SIG-M5 treated with dmso at 0.1 percent for 504 hours (cell line): ENCODE measurements around the gene BBS9.
A peak's percentile ranks its signal among the peaks of the same experiment; 100 is the strongest.
"Not testable (repeated sequence)": the region's sequence is repeated elsewhere in the genome, so short reads cannot be mapped to it uniquely, and the experiment has no call there.

ENCODE experiments used
- DNase-seq: peaks from one replicate; lab custom pipeline; 2025; ENCODE audit not compliant: unreplicated experiment; lab: John Stamatoyannopoulos, UW

The BBS9 gene

DNA sequence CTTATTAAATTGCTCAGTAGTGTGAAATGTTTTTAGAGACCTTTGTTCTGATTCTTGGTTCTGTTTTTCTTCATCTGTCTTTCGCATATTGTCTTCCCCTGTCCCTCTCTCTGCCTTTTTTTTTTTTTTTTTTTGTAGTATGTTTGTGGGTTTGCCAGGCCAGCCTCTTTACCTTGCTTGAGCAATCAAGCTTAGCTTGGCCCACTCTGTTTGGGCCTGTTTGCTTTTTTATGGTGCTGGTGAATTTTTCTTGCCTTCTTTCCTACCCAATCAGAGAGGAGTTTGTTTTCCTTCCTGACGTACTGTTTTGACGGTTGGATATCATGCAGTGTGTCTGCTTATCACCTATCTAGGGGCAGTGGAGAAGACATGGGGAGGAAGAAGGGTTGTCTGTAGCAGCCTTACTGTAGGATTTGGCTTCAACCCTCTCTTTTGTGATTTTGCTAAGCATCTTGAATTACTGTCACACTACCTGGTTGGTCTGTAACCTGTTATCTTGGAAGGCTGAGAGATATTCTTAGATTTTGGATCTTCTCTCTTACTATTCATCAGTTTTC, 64.0 kb downstream of the BBS9 start:
- no peak for DNase-seq

DNA sequence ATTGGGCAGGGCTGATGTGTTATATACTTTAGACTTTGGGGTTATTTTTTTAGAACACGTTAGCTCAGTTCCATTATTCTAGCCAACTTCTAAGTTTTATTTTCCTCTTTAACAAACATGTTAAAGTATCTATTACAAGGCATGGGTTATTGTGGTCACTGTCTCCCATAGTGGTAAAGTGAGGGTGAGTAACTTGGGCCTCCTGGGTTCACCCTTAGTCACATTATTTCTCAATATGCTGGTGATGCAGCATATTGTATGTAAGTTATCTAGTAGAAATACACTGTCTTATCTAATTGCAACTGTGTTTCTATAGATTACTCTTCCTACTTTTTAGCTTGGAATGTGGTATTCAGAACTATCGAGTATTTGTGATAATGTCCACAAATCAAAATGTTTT, 65.9 kb downstream of the BBS9 start:
- peak; percentile 58 for DNase-seq

DNA sequence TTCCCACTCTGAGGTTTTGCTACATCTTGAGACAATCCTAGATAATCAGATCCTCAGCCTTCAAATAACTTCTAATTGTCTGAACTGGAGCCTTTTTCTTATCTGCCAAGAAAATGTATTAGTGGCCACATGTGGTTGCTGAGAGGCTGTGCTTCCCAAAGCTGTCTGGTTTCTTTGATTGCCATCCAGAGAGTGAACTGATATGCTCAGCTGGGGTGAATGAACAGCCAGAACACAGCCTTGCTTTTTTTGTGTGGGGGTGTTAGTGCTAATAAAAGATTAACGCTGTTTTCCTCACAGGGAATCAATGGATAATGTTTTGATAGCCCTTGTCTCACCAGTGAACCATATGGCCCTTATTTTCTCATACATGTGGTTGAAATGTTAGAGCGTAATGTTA, 66.9 kb downstream of the BBS9 start:
- no peak for DNase-seq

DNA sequence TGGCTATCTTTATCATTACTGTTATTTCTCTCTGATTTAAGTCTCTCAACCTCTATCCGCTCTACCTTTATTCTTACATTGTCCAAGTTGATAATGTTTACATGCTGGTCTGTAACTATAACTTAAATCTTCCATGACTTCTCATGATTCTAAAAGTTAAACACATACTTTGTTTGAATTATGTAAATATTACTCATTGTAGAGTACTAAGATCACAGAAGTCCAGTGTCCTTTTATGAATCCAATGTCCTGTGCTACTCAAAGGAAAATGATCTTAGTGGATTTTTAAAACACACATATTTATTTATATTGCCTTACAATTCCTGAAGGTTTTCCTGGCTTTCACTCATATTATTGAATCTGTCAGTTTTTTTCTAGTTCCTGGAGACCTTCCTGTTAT, 70.9 kb downstream of the BBS9 start:
- DNase-seq: no peak

DNA sequence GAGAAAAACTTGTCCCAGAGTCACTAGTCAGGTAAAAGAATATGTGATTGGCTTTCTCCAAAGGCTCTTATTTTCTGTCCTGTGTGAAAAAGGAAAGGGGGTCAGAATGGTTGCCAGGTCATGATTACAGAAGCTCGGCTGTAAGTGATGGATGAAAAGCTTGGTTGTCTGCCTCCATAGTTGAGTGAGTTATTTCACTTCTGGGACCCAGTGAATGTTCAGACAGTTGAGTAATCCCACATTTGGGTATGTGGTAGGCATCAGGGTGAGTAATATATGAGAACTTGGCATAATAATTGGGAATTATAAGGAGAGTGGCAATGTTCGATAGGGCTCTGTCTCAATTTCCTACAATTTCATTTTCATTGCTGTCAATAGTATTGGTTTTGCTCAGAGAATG, 72.5 kb downstream of the BBS9 start:
- DNase-seq: no peak

DNA sequence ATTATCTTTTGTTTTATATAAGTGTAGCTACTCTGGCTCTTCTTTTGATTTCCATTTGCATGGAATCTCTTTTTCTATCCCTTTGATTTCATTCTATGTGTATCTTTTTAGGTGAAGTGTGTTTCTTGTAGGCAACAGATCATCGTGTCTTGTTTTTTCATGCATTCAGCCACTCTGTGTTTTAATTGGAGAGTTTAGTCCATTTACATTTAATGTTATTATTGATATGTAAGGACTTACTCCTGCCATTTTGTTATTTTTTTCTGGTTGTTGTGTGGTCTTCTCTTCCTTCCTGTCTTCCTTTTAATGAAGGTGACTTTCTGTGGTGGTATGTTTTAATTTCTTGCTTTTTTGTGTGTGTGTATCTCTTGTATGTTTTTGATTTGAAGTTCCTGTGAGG, 81.6 kb downstream of the BBS9 start:
- DNase-seq: no peak

DNA sequence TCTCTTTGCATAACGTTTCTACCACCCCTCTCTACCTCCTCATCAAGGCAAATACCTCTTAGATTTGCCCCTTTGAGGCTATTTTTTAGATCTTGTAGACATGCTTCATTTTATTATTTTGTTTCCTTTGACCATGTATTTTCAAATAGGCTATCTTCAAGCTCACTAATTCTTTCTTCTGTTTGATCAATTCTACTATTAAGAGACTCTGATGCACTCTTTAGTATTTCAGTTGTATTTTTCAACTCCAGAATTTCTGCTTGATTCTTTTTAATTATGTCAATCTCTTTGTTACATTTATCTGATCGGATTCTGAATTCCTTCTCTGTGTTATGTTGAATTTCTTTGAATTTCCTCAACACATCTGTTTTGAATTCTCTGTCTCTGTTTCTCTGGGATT, 82.8 kb downstream of the BBS9 start:
- DNase-seq: no peak

DNA sequence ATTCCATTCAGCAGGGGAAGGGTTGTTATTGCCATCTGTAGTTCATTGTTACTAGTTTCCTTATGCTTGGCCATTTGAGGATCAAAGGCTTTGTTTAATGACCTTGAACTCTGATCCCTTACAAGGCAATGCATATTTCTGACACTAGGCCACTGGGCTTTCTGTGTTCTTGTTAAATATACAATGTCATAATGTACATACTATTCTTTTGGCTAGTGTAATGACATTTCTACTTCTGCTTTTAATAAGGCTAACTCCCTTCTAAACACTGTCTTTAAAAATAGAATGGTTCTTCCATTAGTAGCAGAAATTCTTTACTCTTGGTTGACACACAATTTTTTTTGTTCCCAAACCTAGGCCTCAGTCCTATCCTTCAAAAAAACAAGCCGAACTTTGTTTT, 86.6 kb downstream of the BBS9 start:
- peak; percentile 8 for DNase-seq

DNA sequence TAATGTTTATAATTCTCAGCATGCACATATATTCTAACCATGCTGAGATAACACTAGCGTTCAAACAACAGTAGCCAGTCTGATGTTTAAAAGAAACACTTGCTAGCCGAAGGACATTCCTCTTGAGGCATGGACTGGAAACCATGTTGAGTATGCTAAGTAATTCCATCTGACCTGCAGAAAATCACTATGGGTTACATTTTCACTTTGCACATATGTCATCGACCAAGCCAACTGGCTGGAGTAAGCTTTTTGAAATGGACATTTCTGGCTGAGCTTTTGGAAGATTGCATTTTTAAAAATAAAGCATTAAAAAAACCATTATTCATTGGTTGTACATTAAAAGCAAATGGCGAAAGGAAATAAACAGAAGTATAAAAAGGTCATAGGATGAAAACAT, 88.2 kb downstream of the BBS9 start:
- no peak for DNase-seq

DNA sequence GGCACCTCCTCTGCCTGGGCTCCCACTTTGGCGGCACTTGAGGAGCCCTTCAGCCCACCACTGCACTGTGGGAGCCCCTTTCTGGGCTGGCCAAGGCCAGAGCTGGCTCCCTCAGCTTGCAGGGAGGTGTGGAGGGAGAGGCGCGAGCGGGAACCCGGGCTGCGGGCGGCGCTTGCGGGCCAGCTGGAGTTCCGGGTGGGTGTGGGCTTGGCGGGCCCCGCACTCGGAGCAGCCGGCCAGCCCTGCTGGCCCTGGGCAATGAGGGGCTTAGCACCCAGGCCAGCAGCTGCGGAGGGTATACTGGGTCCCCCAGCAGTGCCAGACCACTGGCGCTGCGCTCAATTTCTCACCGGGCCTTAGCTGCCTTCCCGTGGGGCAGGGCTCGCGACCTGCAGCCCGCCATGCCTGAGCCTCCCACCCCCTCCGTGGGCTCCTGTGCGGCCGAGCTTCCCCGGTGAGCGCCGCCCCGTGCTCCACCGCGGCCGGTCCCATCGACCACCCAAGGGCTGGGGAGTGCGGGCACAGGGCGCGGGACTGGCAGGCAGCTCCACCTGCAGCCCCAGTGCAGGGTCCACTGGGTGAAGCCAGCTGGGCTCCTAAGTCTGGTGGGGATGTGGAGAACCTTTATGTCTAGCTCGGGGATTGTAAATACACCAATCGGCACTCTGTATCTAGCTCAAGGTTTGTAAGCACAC, 89.6 kb downstream of the BBS9 start:
- not testable (repeated sequence) for DNase-seq

DNA sequence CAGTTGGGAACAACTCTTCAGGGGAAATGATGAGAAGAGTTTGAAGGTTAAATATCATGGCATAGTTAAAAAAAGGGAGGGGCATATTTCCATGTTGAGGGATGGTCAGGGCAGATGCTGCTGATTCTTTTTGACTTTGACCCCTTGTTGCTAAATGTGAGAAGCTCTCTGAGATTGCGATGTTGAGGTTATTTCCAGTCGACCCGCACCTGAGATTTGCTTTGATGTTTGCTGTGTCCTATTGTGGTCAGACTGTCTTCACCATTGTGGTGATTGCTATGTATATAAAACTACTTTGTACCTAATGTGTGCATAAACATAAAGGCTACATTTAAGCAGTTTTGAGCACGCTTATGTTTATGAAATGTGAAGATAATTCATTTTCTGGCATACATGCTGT, 90.9 kb downstream of the BBS9 start:
- no peak for DNase-seq

DNA sequence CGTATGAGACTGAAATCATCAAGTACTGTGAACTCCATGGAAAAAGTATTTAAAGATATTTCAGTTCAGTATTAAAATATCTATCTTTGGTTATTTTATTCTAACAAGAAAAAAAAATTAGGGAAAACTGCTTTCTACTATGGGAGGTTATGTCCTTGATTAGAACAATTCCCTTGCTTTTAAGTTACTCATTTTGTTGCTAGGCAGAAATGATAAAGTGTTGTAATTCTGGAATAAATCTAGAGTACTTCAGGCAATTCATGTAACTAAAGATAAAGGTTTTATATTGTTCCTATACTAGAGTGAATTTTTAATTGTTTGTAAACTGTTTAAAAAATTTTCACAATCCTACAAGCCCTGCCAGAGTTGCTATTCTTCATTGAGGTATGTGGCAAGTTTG, 92.0 kb downstream of the BBS9 start:
- DNase-seq: no peak

DNA sequence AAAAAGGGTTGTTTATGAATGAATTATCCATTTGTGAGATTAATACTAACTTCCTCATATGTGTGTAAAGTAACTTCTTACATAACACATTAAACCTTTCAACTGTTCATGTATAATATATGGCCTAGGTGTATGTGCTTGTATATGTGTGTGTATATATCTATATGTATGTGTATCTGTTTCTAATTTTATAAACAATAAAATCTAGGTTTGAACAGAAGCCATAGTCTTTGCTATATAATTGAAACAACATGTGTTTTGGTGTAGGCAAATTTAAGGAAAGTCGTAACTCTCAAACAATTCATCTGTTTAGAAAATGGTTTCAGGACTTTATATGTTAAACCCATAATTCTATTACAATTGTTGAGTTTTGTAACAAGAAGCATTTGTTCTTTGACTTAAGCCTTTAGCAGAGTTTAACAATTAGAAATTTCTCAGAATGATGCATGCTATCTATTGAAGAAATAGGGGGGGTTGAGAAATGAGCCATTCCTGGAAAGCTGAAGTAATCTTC, 103.3 kb downstream of the BBS9 start:
- DNase-seq: no peak

DNA sequence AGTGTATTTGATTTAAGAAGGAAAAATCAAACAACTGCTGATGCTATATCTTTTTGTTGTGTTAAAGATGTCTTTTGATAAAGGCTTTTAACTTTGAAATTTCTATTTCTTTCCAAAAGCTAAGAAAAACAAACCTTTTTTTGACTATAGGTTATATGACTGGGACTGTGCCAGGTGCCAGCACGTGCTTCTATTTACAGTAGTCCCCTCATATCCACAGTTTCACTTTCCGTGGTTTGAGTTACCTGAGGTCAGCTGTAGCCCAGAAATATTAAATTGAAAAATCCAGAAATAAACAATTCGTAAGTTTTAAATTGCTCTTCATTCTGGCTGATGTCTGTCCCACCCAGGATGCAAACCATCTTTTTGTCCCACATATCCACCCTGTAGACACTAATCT, 104.3 kb downstream of the BBS9 start:
- DNase-seq: no peak

DNA sequence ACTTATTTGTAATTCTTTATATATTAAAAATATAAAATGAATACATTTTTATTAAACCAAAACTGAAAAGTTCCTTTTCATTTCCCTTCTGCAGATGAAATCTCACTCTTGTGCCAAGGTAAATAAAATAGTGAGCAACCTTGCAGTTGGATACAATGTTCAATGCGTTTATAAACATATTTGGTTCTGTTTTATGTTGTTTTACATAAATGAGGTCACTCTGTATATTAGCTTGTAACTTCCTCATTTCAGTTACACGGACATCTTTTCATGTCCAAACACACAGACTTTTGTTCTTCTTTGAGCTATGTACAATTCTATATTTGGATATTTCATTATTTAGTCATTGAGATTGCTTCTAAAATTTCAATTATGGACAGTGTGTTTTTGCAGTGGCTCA, 107.7 kb downstream of the BBS9 start:
- DNase-seq: no peak

DNA sequence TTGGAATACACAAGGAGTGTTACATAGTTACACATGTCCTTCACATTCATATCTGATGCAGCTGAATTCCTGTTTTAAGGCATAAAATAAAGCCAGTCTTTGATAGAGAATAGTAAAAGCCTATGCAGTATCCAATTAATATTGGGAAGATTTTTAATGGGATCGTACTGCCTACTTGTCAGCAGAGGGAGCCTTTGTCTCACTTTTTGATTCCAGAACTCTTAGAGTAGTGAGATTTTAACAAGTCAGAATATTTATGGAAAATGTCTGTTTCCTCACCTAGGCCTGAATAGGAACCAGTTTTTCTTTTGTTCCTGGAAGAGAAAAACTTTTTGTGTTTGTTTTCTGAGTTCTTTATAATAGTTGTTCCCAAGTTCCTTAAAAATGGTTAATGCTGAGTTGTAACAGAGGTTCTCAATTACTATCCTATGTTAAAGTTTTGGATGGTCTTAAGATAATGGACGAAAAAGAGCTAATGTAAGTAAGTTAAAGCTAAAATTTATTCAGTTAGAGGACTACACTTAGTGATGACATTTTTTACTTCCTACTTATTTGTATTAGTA, 114.0 kb downstream of the BBS9 start:
- DNase-seq: peak; percentile 44

DNA sequence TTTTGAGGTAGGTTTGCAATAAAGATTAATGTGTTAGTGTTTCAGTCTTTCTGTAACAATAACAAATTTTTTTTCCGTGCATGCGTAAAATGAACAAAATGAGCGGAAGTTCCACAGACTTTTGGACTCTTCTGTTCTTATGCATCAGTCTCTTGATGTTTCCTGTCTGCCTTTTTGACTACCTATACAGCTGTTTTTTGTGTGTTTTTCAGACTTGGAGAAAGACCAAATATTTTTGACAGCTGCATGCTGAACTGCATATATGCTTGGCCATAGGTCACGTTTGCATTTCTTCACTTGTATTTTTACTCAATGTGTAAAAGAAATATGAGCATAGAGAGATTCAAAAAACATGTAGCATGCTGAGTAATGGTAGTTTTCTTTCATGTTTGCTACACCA, 119.3 kb downstream of the BBS9 start:
- DNase-seq: no peak

DNA sequence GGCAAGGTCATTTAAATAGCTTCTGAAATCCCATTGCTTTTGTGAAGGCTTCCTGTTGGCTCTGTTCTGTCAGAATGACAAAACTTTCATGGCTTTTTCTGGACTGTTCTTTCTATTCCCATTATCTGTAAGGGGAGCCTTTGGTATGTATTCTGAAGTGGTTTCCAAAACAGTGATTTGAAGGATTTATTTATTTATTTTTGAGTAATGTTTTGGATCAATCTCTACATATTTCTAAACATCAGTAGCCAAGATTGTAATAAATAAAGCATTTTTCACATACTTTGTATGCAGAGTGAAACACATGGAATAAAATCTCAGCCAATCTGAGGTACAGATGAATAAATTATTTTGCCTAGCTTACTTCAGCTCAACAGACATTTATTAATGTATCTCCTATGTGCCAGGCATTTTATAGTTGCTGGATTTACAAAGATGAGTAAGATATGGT, 121.1 kb downstream of the BBS9 start:
- no peak for DNase-seq

DNA sequence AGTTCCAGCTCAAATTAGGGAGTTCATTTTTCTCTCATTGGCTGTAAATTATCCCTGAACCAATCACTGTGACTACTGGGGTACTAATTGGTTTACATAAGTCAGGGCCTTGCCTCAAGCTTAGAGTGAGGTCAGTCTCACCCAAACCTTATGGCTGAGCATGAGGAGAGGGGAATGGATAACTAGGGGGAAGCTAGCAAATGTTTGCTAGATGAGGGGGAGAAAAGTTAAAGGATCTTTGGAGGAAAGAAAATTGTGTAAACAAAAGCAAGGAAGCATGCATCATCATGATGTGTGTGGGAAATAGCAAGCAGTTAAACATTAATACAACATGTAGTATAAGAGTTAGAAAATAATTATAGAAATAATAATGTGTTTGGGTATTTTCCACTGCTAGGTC, 121.9 kb downstream of the BBS9 start:
- DNase-seq: no peak

DNA sequence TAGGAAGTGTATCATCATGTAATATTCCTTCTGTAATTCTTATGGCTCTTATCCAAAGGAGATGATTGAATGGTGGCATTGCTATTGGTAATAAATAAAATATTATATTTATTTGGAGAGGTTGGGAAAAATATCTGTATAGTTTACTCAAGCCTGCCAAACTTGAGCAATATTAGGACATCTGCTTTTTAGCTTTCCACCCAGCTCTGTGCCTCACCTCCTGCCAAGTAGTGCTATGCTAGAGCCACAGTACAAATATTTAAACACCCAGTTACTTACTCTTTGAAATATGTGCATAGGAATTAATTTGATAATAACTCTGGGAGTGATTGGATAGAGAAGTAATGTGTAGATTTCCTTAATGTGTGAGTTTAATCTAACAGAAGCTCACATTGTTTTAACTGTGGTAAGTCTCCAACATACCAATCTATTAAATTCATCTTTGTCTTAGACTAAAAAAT, 129.2 kb downstream of the BBS9 start:
- no peak for DNase-seq

DNA sequence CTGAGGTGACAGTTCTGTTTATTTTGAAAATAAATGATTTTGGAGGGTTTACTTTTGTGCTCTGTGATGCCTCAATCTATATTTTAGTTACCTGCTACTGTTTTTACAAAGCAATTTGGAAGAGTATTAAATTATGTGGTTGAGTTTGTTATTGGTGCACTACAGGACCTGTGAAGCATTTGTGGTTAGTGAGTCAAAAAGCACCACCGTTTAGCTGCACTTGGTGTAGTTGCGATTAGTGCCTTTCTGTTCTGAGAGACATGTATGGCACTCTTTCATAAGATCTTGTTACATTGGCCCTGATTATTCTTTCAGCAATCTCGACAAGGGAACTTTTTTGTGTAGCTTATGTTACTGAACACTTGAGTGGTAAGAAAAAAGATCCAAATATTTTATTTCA, 132.2 kb downstream of the BBS9 start:
- no peak for DNase-seq

DNA sequence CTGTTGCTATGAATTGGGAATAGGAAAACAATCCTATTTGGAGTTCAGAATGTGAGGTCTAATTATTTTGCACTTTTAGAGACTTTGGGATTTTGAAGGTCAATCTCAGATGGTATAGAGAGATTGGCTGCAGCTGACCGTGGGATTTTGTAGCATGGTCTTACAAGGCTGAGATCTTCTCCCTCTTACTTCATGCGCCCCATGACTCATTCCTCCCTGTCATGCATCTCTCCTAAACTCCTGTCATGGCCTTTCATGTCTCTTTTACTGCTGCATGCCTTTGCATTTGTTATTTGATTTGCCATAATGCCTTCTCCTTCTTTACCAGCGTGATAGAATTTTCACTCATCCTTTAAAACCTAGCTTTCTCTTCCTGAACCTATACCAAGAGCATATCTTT, 133.1 kb downstream of the BBS9 start:
- no peak for DNase-seq
